HG03354 (cell line): ENCODE data around the gene STX18.

Experiments
- ATAC-seq: cut with Tn5 transposase; IDR thresholded peaks from one replicate; pipeline ENCODE4 v1.9.1; 2021; ENCODE audit warnings: mild to moderate bottlenecking; ENCODE audit not compliant: unreplicated experiment, poor library complexity, severe bottlenecking

Gene STX18

DNA sequence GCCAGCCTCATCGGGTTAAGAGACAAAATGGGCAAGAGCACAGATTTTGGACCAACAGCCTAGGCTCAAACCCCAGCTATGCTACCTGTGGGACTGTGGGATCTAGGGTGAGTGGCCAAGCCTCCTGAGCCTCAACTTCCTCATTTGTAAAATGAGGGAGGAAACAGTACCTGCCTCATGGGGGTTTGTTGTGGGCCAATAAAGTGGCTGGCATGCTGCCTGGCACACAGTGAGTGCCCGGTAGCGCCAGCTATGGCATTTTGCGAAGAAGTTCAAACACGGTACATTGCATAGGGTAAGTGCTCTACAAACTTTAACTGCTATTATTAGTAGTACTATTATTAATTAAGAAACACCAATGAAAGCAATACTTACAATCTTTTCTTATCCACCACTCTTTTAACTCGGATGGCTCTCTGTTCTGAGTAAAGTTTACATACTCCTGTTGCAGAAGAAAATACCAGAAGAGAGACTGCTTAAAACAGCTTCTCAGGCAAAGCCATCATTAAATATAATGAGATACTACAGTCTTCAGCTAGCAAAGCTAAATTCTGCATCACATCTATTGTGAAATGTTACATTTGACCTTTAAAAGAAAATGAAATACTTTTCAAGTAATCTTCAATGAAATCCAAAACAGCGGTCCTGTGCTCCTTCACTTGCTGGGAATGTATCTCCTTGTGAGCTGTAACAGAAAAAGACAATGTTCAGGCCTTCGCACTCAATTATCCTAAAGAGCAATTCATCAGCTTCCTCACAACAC is 84.9 kb downstream of the STX18 start:
- ATAC-seq: no peak

DNA sequence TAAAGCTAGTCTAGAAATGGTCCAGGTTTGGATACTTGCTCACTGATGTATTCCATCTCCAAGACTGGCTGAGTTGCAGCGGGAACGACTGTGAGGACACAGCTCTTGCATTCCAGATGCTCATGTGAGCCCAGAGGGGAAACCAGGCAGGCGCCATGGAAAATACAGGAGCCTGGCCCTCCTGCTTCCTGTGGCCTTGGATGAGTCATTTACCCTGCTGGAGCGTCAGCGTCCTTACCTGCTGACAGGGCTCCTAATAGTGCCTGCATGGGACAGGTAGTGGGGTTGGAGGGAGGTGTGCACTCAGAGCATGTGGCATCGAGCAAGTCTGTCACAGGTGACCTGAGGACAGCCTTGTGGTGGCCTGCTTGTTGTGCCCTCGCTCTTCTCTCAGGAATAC is 85.5 kb downstream of the STX18 start:
- no peak for ATAC-seq

DNA sequence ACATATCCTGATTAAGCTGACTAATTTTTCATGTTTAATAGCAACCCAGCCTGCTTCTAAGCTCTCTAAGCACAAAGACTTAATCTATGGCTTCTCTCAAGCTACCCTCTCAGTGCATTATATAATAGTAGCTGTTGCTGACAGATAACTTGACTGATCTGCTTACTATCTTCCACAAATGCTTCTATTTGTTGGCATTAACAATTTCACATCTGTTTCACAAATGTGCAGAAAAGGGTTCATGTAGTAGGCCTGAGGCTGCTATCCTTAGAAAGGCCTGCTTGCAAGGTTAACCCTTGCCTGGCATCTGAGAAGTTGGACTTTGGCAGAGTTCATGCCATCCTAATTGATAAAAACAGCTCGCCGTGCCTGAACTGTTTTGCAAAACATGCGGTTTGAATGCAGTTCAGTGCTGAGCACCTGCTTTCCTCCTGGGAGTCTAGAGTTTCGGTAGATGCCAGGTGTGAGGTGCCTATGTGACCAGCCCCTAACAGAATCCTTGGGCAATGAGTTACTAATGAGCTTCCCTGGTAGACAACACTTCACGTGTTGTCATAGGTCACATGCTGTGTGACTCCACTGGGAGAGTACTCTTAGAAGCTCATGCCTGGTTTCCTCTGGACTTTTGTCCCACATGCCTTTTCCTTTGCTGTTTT is 86.5 kb downstream of the STX18 start:
- ATAC-seq: peak; percentile 95

DNA sequence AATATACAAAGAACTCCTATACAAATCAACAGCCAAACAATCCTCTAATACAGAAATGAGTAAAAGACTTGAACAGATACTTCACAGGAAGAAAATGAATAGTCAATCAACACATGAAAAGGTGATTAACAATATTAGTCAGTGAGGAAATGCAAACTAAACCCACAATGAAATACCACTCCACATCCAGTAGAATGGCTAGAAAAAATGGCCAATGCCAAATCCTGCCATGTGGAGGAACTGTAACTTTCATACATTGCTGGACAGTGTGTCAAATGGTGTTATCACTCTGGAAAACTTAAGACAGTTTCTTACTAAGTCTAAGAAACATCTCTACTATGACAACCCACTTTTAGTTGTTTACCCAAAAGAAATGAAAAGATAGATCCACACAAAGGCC is 95.4 kb downstream of the STX18 start:
- no peak for ATAC-seq

DNA sequence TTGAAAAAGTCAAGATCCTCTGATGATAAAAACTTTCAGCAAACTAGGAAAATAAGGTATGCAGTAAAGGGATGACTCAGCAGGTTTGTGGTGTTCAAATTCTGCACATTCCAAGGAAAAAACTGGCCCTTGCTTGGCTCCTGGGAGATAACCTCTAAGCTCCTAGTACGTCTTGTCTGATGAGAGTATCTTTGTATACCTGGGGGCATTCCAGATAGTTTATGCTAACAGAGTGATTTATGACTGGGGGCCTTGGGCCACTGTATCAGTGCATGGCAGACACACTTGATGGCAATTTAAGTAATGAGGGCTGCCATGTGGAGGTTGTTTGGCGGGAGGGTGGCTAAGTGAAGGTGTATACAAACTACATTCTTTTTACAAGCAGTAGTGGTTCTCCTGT is 98.0 kb downstream of the STX18 start:
- ATAC-seq: no peak

DNA sequence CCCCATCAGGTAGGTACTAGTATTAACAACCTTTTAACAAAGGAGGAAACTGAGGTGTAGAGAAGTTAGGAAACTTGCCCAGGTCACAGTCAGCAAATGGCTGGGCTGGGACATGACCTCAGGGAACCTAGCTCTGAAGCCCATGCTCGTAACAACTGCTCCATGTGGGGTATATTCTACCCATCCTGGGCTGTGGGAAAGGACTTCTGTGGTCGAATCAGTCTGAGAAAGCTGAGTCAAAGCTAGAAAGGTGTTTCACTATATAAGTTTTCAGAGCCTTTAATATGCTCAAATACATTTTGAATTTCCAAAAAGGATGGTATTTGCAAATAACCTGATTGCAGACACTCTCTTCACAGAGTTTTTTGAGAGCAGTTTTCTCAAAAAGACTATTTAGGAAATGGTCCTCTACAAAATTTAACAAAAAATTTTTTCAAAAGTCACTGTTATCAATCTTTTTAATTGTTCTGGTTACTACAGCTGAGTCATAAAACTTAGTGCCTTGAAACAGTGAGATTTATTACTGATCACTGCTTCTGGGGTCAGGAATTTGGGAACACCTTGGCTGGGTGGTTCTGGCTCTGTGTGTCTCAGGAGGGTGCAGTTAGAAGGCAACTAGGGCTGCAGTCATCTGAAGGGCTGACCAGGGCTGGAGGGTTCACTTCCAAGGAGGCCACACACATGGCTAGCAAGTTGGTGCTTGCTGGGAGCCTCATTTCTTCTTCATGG is 101.4 kb downstream of the STX18 start:
- ATAC-seq: no peak

DNA sequence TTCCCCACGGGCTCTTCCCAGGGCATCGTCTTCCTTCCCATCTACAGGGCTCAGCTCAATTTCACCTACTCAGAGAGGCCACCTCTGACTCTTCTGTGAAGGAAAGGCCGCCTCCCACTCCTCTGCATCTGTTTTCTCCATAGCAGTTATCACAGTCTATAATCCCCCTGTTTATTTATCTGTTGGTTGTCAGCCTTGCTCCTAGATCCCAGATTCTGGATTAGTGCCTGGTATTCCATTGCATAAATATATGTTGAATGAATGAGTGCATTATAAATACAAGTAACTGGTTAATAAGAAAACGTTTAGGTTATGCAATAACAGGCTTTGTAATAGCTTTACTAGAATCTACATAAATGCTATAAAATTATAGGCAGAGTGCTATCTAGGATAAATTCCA is 102.1 kb downstream of the STX18 start:
- no peak for ATAC-seq

DNA sequence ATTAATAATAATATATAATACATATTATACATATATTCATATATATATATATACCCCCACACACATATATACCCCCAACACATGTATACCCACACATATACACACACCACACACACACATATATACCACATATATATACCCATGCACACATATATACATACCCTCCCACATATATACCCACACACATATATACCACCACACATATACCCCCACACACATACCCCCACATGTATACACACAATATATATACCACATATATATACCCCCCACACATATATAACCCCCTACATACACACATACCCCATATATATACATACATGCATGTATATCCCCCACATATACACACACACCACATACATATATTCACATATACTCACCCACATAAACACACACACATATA is 103.0 kb downstream of the STX18 start:
- ATAC-seq: no peak

DNA sequence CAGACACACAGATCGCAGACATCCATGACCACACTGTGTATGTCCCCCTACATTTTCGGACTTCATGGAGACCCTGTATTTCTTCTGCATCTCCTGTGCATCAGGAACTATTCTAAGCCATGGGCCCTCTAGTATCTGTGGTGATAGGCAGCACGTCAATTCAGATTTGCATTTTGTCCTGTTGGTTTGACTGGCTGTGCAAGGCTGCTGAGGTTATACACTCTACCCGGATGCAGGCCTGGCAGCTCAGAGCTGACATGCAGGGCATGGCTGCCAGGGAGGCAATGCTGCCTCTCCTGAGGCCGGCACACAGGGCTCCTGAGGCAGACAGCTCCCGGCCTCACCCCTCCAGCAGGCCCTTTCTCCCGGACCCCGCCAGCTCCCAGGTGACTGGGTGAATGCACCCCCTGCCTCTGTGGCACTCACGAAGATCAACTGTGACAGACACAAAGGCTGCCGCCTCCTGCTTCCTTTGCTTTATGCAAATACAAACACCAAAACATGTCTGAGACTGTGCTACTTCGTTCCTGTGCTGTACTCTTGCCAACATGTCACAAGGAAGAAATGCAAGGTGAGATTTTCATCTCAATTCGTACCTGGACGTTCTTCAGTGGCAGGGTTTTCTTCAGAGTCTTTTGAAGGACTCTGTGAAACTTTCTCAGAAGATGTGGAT is 103.9 kb downstream of the STX18 start:
- ATAC-seq: no peak

DNA sequence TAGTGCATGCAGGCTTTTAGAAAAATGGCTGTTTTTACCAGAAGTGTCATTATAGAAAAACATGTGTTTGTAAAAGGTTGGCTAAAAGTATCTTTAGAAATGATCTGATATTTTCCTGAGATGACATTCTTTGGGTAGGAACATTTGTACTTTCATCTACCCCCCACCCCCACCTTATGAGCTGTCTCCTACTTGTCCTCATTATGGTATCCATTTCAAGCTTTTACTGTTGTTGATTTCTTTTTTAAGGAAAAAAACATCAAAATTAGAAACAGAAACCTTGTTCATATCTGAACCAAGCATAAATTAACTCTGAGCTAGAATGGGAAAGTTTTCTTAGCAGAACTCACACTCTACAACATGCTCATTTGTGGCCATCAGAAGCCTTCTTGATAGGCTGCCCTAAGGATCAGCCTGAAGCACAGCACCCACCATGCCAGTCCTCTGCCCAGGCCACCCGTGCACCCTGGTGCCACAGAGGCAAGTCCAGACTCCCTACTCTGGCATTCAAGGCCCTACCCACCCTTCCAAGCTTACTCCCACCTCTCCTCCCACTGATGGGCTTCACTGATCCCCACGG is 105.5 kb downstream of the STX18 start:
- no peak for ATAC-seq

DNA sequence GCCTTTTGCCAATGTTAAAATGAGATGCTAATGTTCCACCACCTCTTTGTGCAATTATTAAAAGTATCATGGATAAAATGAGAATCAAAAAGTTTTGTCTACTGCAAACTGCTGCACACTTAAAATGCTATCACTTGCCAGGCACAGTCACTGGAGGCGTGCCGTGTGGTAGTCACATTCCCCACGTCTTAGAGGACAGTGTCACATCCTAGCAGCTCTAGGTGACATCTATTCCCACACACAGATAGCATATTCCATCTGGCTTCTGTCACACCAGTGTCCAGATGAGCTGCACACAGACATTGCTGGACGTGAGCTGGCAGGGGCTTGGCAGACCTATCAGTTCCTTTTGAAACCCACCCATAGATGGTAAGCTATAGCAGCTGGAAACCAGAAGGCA is 107.9 kb downstream of the STX18 start:
- ATAC-seq: no peak

DNA sequence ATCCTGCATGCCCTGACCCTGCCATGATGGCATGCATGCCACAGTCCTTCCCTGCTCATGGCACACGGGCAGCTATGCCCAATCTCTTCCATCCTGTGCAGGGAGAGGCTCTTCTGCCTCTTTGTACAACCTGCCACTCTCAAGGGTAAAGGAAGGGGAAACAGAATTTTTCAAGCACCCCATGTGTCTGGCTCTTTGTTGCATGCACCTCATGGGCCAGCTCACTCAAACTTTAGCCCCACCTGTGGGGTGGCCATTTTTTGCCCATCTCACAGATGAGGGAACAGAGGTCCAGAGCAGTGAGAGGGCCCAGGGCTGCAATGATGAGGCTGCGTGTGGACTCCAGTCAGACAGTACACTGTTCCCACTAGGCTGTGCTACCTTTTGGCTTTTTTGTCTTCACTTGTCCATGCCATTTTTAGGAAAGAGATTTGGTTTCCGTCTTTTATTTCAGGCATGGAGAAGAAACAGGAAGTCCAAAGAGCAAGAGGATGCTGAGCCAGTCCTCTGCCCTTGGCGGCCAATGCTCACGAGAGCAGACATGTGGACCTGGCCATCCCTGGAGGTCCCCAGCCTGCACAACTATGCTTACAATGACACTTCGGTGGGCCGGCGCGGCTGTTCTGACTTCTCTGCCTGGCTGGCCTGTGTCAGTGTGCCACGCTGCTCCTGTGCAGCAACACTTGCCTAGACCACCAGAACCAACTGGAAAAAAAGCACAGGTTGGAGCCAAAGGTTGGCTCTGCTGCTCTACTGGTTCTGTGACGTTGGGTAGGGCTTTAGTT is 109.3 kb downstream of the STX18 start:
- ATAC-seq: no peak

DNA sequence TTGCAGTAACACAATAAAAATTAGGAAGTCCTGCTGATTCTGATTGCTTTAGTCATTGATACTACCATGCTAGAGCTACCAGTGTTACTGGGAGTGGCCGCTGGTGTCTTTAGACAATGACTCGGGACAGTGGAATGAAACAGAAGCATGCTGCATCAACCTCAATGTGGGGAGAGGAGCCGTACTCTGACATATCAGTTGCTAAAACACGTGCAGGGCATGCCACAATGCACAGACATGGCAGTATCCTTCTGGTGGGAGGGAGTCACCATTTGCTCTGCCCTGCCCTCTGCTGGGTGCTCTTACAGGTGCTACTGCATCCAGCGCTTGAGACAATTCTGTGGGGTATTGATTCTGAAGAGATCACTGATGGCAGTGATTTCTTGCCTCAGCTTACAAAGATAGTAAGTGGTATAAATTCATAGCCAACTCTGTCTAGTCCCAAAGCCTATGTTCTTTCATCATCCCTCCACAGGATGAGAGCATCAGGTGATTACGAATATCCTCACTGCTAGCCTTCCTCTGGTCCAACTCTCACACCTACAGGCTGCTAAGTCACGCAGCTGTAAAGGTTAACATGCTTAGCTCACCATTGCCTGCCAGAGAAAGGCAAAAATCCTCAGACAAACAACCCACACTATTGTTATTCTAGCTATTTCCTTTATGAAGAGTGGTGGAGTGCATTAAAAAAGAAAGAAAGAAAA is 111.2 kb downstream of the STX18 start:
- peak; percentile 74 for ATAC-seq

DNA sequence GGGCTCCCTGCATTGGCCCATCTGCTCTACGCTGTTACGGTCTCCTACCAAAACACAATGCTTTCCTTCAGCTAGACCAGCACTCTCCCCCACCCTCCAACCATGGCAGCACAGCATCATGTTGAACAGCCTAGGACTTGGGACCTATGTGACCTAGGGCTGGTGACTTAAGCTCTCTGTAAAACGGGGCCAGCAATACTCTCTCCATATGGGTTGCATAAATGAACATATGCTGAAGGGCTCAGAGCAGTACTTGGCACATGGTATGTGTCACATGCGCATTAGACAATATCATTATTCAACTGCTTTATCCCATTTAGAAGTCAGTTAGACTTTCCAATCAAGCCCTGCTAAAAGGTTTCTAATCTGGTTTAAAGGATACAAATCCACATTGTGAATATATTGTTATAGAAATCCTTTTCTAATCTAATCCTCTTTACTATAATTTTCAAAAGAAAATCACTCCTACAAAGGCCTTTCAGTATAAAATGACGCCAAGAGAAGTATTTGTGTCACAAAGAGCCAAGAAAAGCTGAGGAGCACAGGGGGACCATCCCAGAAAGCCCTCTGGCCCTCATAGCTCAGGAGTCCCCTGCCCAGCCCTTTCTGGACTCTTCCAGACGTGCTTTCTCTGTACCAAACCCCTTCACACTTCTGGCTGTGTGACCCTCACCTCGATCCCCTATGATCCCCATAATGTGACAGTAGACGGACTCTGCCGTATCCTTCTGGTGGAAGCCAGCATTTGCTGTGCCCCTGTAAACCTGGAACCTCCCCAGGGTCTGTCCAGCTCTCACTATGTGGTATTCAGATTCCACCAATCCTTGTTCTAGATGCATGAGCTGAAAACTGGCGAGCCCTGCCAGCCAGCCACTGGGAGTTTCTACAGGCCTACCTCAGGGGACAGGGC is 112.6 kb downstream of the STX18 start:
- no peak for ATAC-seq

DNA sequence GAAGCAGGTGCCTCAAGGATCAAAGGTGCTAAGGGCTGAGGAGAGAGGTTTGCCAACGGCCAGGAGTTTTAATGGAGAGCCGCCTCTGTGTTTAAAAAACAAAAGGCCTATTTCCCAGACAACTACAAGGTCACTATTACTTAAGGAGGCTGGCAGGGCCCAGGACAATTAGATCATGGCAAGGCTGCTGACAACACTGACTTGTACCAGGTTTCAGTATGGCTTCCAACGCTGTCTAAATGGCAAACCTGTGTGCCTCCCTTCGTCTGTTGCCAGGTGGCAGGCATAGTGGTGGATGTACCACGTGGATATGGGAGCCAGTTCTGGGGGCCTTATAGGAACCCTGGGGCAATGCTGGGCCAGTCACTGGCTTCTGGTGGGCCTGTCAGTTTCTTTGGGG is 114.0 kb downstream of the STX18 start:
- no peak for ATAC-seq

DNA sequence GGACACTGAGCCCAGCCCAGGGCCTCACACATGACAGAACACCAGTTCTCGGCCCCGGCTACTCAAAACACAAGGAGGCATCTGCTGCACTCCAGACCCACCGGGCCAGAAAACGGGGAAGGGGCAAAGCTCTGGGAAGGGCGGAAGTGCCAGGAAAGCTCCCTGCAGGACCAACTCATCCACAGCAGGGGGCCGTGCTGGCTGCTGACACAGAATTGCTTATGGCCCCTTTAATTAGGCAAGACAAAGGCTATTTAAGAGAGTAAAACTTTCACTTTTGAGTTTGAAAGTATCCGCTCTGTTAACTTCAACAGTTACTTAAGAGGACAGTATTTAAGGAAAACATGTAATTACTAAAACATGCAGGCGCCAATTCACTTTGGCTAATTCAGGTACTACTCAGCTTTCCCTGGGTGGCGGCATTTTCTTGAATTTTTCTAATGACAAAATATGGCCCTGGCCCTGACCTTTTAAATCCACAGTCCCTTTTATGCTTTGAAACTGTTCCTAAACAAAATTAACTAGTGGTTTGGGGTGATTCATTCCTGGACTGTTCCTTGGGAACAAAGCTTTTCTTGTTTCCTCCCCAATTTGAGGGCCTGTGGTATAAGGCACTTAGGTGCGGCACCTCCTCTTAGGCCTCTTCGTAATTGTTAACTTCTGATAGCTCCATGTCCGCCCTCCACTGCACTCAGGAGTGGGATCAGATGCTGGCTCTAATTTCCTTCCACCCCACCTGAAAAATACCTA is 114.6 kb downstream of the STX18 start:
- no peak for ATAC-seq

DNA sequence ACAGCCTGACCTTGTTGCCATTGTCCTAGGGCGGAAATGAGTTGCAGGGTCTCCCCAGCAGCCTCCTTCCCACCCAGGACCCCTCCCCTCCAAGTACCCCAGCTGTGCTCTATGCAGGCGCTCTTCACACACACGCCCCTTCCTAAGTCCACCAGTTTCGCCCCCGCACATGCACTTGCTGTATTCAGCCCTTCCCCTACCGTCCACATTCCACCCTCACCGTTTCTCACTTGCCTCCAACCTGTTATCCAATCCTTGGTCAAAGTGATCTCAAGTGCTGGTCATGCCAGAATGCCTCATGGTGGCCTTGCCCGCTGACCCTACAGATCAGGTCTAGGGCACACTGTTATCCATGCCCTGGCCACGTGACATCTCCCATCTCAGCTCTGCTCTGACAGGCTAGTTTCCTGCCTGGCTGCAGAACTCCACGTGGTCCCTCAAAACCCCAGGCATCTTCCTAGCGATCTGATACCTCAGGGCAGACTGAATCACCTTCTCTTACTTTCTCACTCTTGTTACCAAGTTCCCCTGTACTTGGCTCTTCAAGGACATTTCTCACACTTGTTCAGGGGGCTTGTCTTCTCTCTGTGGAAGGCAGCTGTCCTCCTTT is 115.2 kb downstream of the STX18 start:
- no peak for ATAC-seq
